Neutrophil (primary cell): Measurements from ENCODE around the gene FAM25C.
"Not testable (repeated sequence)": the region's sequence is repeated elsewhere in the genome, so short reads cannot be mapped to it uniquely, and the experiment has no call there.

Experiments
- H3K27ac ChIP-seq: fragments of 200-600 bp; sonication (generic); 2 replicates; pipeline ENCODE4 v1.5.1; 2016; ENCODE audit warnings: mild to moderate bottlenecking, moderate library complexity
- H3K27me3 ChIP-seq: fragments of 200-600 bp; sonication (generic); 2 replicates; pipeline ENCODE4 v1.6.0; 2016; ENCODE audit warnings: mild to moderate bottlenecking
- H3K36me3 ChIP-seq: fragments of 200-600 bp; sonication (generic); 2 replicates; pipeline ENCODE4 v1.5.1; 2017
- H3K4me1 ChIP-seq, 2 experiments: fragments of 200-600 bp in 1 of 2; sonication (generic) in 1 of 2; 1 replicate in 1 of 2; 2 replicates in 1 of 2; pipeline versions ENCODE4 v1.5.1 to v1.6.1; 2013 to 2016; ENCODE audit warnings: low read depth in 1 of 2, low read length in 1 of 2, mild to moderate bottlenecking in 1 of 2, moderate library complexity in 1 of 2; ENCODE audit not compliant: control insufficient read depth in 1 of 2, insufficient read depth in 1 of 2
- H3K4me3 ChIP-seq, 2 experiments: fragments of 200-600 bp in 1 of 2; sonication (generic) in 1 of 2; 1 replicate in 1 of 2; 2 replicates in 1 of 2; pipeline ENCODE4 v1.5.1; 2013 to 2016; ENCODE audit warnings: low read depth in 1 of 2, low read length in 1 of 2, mild to moderate bottlenecking in 1 of 2, moderate library complexity in 1 of 2
- H3K9me3 ChIP-seq: fragments of 200-600 bp; sonication (generic); 2 replicates; pipeline ENCODE4 v1.5.1; 2016

FAM25C gene

DNA sequence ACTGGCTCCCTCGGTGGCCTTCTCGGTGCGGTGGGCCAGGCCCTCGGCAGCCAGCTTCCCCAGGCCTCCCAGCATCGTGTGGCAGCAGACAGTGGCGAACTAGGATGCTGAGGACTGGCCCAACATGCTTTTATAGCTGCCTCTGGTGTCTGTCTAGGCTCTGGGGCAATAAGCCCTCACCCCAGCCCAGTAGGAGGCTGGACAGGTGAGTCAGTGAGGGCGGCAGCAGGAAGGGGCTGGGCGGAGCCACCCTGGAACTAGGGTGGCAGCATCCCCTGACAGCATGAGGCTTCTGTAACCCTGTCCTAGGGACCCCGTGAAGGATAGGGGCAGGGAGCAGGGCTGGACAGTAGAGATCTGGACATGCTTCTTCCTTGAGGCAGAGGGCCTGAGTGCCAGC is at the start of gene FAM25C:
TSS of gene FAM25C (minus strand) at position 101 of the 400 bp plus-strand sequence. CDS start at position 75, 26 bp downstream.
- H3K4me1 ChIP-seq = not testable (repeated sequence)

DNA sequence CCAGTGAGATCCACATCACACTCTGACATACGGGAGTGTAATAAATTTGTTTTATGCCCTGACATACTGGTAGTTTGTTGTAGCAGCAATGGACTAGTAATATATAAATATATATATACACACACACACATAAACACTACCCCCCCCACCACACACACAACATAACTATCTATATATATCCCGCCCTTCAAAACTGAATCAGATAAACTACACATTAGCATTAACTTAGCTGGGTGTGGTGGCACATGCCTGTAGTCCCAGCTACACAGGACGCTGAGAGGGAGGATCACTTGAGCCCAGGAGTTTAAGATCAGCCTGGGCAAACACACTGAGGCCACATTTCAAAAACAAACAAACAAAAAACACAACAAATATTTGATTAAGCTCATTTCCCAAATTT is 45.0 kb upstream of the FAM25C start:
- H3K36me3 ChIP-seq, H3K4me3 ChIP-seq: not testable (repeated sequence)

More for the DNA sequence above, at the start of gene FAM25C:
- H3K27me3 ChIP-seq, H3K36me3 ChIP-seq, H3K9me3 ChIP-seq, H3K4me3 ChIP-seq, H3K27ac ChIP-seq: not testable (repeated sequence)

DNA sequence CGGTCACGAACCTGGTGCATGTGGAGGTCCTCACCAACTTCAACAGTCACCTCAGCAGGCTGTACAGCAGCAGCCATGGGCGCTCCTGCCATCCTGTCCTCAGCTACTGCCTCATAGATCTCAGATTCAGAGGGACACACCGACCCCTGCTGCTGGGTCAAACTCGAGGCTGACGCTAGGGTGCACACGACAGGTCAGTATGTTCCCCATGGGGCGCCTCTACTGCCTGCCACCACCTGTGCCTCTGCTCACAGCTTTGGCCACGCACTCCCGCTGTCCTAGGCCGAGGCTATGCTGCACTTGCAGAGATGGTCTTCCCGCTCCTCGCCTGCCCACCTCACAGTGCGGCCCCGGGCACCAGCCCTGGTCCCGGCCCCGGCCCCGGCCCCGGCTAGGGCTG is 31.8 kb upstream of the FAM25C start:
- H3K4me1 ChIP-seq, H3K4me3 ChIP-seq, H3K27me3 ChIP-seq, H3K27ac ChIP-seq, H3K36me3 ChIP-seq, H3K9me3 ChIP-seq: not testable (repeated sequence)

More for the DNA sequence above, 45.0 kb upstream of the FAM25C start:
- not testable (repeated sequence) for H3K4me1 ChIP-seq, H3K27me3 ChIP-seq, H3K9me3 ChIP-seq, H3K27ac ChIP-seq

DNA sequence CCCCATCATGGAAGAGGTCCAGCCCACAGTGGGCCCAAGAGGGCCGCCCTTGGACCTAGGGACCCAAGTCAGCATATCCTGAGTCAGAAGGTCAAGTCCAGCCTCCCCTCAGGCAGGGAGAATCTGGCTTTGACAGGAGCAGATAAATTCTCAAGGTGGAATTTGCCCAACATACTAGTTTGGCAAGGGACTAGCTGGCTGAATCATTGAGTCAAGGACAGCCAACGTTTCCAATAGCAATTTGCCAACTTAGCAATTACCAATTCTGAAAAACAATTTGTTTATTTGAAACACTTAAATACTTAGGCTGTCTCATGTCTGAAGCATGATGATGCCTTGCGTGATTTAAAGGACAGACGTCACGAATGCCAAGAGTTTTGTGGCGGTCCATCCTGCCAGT is 2.7 kb upstream of the FAM25C start:
- not testable (repeated sequence) for H3K9me3 ChIP-seq, H3K27ac ChIP-seq

DNA sequence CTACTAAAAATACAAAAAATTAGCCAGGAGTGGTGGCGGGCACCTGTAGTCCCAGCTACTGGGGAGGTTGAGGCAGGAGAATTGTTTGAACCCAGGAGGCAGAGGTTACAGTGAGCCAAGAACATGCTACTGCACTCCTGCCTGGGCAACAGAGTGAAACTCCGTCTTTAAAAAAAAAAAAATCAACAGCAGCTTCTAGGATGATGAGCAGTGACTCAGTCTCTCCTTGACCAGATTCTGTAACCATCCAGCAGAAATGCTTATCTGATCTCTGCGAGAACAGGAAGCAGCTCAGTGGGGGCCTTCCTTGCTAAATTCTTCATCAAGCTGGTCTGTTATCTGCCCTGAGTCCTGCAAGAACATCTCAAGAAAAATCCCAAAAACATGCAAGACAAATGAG is 5.5 kb downstream of the FAM25C start:
- H3K36me3 ChIP-seq, H3K4me1 ChIP-seq, H3K9me3 ChIP-seq, H3K27me3 ChIP-seq, H3K27ac ChIP-seq, H3K4me3 ChIP-seq: not testable (repeated sequence)

More for the DNA sequence above, 2.7 kb upstream of the FAM25C start:
- H3K4me3 ChIP-seq, H3K4me1 ChIP-seq, H3K27me3 ChIP-seq, H3K36me3 ChIP-seq: not testable (repeated sequence)

DNA sequence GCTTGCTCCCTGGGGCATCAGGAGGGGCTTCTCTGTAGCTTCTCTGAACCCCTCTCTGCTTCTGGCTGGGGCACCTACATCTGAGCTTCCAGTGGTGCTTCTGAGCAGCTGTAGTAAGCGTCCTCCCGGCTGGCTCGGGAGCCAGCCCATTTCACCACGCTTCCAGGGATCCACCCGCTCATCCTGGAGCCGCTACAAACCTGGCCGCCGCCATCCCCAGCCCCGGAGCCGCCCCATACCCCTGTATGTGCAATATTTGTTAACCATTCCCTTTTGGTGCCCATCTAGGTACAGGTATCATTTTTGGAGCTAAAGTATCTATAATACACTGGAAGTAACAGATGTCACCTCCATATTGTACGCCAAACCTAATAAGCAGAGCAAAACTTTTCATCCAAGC is 7.0 kb downstream of the FAM25C start:
- not testable (repeated sequence) for H3K4me1 ChIP-seq, H3K9me3 ChIP-seq, H3K27me3 ChIP-seq, H3K4me3 ChIP-seq, H3K27ac ChIP-seq, H3K36me3 ChIP-seq

DNA sequence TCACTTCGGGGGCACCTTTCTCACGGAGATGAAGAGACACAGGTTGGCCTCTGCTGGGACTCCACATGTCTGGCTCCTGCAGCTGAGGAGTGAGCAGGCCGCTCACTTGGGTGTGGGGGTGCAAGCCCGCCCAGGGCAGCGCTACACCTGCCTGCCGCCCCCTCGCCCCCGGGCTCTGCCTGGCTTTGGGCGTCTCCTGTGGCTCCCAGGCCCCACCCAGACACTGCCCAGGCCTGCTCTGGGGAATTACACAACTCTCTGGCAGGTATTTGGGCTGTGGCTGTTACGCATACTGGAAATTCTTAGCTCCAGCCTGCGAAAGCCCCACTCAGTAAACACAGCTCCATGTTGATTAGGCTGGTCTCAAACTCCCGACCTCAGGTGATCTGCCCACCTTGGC is 7.9 kb downstream of the FAM25C start:
- not testable (repeated sequence) for H3K9me3 ChIP-seq, H3K4me1 ChIP-seq, H3K27me3 ChIP-seq

DNA sequence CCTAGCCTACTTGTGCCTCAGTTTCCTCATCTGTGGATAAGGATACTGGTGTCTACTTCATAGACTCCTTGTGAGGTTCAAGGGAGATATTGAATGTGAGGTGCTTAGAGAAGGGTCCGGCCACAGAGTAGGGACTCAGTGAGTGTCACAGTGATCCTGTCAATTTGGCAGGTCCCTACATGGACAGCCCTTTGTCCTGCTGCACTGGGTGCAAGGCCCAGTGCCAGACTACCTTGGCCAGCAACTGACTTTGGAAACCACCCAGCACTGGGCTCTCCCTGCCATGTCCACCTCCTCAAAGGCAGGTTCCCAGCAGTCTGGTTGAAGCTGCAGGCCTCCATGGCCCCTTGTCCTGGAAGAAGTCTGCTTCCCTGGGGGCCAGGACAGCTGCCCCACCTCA is 9.5 kb downstream of the FAM25C start:
- not testable (repeated sequence) for H3K4me3 ChIP-seq, H3K27ac ChIP-seq, H3K9me3 ChIP-seq, H3K4me1 ChIP-seq, H3K36me3 ChIP-seq
- H3K27me3 ChIP-seq = peaks cover 11% of the 10 kb centered on the region

More for the DNA sequence above, 7.9 kb downstream of the FAM25C start:
- not testable (repeated sequence) for H3K36me3 ChIP-seq, H3K27ac ChIP-seq, H3K4me3 ChIP-seq

DNA sequence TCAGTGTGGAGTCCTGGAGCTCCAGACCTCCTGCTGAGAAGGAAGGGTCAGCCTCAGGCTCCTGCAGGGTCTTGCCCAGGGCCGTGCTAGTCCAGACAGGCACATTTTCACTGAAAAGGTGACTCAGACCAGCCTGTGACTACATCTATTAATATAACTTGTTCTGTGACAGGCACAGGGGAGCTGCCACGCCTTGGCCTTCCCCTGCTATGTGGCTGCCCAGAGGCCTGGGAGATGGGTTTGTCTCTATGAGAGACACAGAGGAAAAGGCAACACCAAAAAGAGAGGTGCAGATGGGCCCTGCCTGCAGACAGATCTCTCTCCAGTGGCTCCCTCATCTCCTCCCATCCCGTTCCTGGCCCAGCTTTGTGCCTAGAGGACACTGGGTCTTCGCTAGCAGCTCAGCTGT is 10.0 kb downstream of the FAM25C start:
- H3K36me3 ChIP-seq = not testable (repeated sequence)

DNA sequence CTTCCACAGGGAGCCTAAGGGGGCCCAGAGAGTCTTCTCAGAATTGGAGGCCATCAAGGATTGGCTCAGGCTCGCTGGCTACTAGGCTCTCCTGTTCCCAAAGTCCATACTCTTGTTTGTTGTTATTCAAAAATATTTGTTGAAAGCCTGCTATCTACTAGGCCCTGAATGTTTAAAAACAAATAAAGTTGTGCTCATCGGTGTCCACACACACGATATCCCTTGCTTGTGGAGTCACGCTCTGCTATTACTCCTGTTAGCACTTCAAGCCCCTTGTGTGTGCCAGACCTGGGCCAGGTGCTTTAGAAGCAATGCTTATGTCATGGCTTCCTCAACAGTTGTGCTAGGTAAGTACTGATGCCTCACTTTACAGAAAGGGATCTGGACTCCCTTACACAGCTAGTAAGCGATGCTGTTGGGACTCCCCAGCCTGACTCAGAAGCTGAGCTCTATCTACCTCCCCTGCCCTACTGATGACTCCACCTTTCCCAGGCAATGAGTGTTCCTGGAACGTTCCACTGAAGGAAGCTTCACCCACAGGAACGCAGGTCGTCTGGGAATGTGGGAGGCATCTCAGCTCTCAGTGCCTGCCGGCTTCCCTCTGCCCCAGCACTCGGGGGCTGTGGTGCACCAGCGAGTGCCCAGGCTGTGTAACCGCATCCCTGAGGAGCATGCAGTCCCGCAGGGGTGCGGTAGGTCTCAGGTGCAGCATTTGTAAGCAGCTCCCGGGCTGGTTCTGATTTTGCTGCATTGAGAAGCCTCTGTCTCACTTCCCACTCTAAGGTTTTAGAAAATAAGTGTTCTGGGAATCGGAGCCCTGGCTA is 10.7 kb downstream of the FAM25C start:
- not testable (repeated sequence) for H3K4me1 ChIP-seq, H3K4me3 ChIP-seq, H3K36me3 ChIP-seq, H3K27ac ChIP-seq, H3K9me3 ChIP-seq
- peaks cover 13% of the 10 kb centered on the region for H3K27me3 ChIP-seq

More for the DNA sequence above, 10.0 kb downstream of the FAM25C start:
- not testable (repeated sequence) for H3K4me3 ChIP-seq, H3K27ac ChIP-seq, H3K4me1 ChIP-seq, H3K9me3 ChIP-seq
- H3K27me3 ChIP-seq = peaks cover 13% of the 10 kb centered on the region

DNA sequence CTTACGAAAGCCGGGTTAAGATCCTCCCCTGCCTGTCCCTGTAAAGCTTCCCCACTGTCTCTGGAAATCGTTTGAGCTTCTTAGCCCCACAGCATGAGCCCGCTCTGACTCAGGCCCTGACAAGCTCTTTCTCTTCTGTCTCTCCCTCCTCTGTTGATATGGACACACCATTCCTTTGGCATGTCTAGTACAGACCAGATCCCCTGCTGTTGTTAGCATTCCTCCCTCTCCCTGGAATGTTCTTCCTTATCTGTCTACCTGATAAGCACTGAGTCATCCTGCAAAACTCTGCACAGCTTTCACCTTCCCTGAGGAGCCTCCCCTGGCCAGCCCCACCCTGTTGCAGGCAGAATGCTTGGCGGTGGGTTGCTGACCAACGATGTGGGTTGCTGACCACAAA is 11.6 kb downstream of the FAM25C start:
- H3K36me3 ChIP-seq, H3K27ac ChIP-seq, H3K4me3 ChIP-seq, H3K4me1 ChIP-seq, H3K9me3 ChIP-seq: not testable (repeated sequence)
- peaks cover 13% of the 10 kb centered on the region for H3K27me3 ChIP-seq

DNA sequence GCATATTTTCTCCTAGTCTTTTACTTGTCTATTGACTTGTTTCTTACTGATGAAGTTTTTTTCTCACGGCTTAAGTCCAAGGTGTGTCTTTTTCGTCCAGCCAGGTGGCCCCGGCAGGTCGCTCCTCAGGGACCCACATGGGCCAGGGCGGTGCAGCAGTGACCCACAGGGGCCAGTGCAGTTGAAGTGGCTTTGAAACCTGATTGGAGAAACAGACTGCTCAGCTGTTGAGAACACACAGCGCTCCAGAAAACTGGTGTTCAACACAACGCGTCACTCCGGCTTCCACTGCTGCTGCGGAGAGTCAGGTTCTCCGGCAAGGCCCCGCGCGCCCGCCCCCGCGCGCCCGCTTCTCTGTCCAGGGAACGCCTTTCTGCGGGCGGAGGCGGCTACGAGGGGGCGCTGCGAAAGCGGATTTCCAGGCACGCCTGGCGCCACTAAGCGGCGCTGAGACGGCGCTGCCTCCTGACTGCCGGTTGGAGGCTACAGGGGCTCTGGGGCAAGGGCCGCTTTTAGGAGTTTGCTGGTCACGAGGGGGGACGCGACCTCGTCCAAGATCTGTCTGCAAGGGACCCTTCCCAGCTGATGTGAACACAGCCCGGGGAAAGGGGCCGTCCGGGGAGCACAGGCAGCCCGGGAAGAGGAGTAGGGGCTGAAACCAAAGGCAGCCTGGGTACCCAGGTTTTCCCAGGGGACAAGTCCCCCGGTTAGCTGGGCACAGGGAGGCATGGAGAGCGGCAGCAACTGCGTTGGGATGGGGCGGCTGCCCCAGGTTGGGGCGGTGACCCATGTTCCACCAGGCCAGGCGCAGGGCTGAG is 13.0 kb downstream of the FAM25C start:
- not testable (repeated sequence) for H3K9me3 ChIP-seq, H3K27ac ChIP-seq, H3K4me1 ChIP-seq, H3K36me3 ChIP-seq, H3K4me3 ChIP-seq
- H3K27me3 ChIP-seq = peaks cover 13% of the 10 kb centered on the region

DNA sequence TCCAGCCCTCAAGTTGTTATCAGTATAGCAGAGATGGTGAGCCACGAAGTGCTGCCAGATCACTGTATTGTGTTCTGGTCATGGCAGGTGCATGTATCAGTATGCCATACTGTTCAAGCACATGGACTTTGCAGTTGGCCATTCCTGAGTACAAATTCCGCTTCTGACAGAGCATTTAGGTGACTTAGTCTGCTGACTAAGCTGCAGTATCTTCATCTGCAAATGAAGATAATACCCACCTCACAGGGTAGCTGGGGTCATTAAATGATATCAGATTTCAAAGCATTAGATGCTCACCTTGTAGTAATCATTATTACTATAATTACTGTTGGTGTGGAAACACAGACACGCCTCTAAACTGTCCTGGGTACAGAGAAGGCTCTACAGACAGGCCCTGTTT is 24.2 kb downstream of the FAM25C start:
- H3K27ac ChIP-seq, H3K27me3 ChIP-seq, H3K36me3 ChIP-seq, H3K4me1 ChIP-seq, H3K4me3 ChIP-seq, H3K9me3 ChIP-seq: not testable (repeated sequence)

DNA sequence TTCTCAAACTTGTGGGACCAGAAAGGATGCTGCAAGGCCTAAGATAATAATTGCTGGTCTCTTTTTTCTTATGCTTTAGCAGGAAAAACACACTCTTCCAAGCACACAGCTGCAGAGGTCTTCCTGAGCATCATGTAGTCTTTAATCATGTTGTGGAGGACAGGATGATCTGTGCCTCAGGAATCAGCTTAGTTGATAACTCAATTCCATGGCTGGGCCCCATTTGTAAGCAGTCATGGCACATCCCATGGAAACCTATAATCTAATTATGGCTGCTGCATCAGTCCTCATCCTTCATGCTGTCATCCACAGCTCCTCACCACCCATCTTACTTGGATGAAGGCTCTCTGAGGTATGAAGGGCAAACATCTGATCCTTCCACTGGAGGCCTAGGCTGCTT is 26.5 kb downstream of the FAM25C start:
- H3K27me3 ChIP-seq, H3K36me3 ChIP-seq, H3K27ac ChIP-seq, H3K9me3 ChIP-seq, H3K4me1 ChIP-seq, H3K4me3 ChIP-seq: not testable (repeated sequence)
